Ovary (tissue), 9 donors: ENCODE data around the gene ENOX1. TPM values are rescaled to one million over a fixed set of nuclear protein-coding genes. Genes with fewer than 3 reads are reported as not detected.
A peak's percentile ranks its signal among the peaks of the same experiment; 100 is the strongest.

Experiments
- DNase-seq, 5 donors: peaks; one replicate each; pipeline ENCODE4 v3.0.0-alpha.2; 2019 to 2020
- H3K27ac ChIP-seq, 2 donors: fragments of 200-600 bp; one replicate each; pipeline versions ENCODE4 v1.5.1 to v1.8.0; 2019 to 2022
- H3K27me3 ChIP-seq: fragments of 200-600 bp; one replicate; pipeline ENCODE4 v1.8.0; 2022
- H3K36me3 ChIP-seq: fragments of 200-600 bp; sonication (generic); one replicate; pipeline ENCODE4 v1.5.1; 2019
- H3K4me1 ChIP-seq: one replicate; pipeline ENCODE4 v1.8.1; 2013; ENCODE audit warnings: mild to moderate bottlenecking, moderate library complexity; ENCODE audit not compliant: insufficient read depth
- H3K4me3 ChIP-seq: fragments of 200-600 bp; sonication (generic); one replicate; pipeline ENCODE4 v1.5.1; 2017
- H3K9me3 ChIP-seq, 2 donors: fragments of 200-600 bp in 1 of 2; sonication (generic) in 1 of 2; one replicate each; pipeline versions ENCODE4 v1.5.1 to v1.8.1; 2013 to 2019; ENCODE audit warnings: mild to moderate bottlenecking in 1 of 2, moderate library complexity in 1 of 2
- CTCF ChIP-seq, 3 donors: fragments of 450-650 bp in 2 of 3; fragments of 200-600 bp in 1 of 3; IDR thresholded peaks; one replicate each; pipeline versions ENCODE4 v1.5.1 to v1.8.0; 2016 to 2022; ENCODE audit warnings: antibody characterized with exemption in 3 of 3, mild to moderate bottlenecking in 1 of 3
- EP300 ChIP-seq: sonication (generic); formaldehyde crosslinking; IDR thresholded peaks from one replicate; pipeline ENCODE4 v1.6.1; 2017; ENCODE audit warnings: antibody characterized with exemption
- POLR2A ChIP-seq: fragments of 450-650 bp; IDR thresholded peaks from one replicate; pipeline ENCODE4 v1.6.1; 2017; ENCODE audit warnings: antibody characterized with exemption, mild to moderate bottlenecking, moderate library complexity
- WGBS, 3 donors: extraction: QIAGEN DNeasy Blood & Tissue Kit in 1 of 3; methylation state at CpG; one replicate each; pipeline versions ENCODE4 v1.1.5 to v1.1.7; 2013 to 2017; 5-methylcytosine and 5-hydroxymethylcytosine counted together
- intact Hi-C, 4 donors: fragments of 100-400 bp; cut with DNase I; formaldehyde crosslinking; loops; one replicate each; pipeline versions ENCODE4 v1.11.0 to v1.15.1; 2022 to 2023
- polyA plus RNA-seq, 2 donors: library from polyadenylated mRNA; stranded (reverse); fragments of 200-250 nt in 1 of 2; fragments of 350-450 nt in 1 of 2; fragmentation: Illumina TruSeq in 1 of 2; extraction: RNeasy Lipid Tissue Mini Kit (QIAGEN cat#74804) in 1 of 2; gene quantifications; one replicate each; pipeline ENCODE4 v1.2.3, GENCODE V29; 2013 to 2014
- total RNA-seq, 7 donors: library from RNA; depleted of rRNA in 2 of 7; stranded (reverse); fragments of >200 nt in 2 of 7; fragmentation: NEBNext Ultra II Directional in 3 of 7; extraction: Animal tissue kit (Norgen Biotek cat#: 25700) in 3 of 7; gene quantifications; one replicate each; pipeline versions ENCODE4 v1.1.0 to v1.2.4, GENCODE V29; 2016 to 2023
- donor health status: DM: no; HTN: no; CAD: no; lungs with moderate emphysema.
- donor health status: DM: no; HTN: no; CAD: no.
- donor health status: Bipolar disorder and iron deficiency.
- donor health status: DM: yes; HTN: yes; CAD: no.
- donor health status: DM: no; HTN: no; CAD: no.
- donor health status: DM: yes; HTN: yes; CAD: no.

Gene ENOX1
- total and polyA plus RNA-seq, 9 donors = 3.6 to 17.5 (median 7.8) TPM

GRCh38 chr13:43805681-43806128 is 18.9 kb upstream of the ENOX1 start:
- 91 to 94% (median 93%) methylated on average over 6 of the region's 6 CpGs for WGBS, 3 donors
- Histone ChIP-seq H3K9me3 (no peaks in the 10 kb centered on the region), H3K36me3 (no peaks in the 10 kb centered on the region), H3K4me1 (no peaks in the 10 kb centered on the region), H3K27me3 (no peaks in the 10 kb centered on the region), H3K27ac (no peak overlapping the region), H3K4me3 (no peak overlapping the region)
- intact Hi-C loops = loop anchor here in 2 of 4 donors (5.0 to 10.0 kb wide), 3 partner anchors 69 to 1213 kb away; partner anchors contain the start of genes CCDC122 (in 1 of the 2) and LACC1 (in 1 of the 2)
- TF ChIP-seq CTCF (IDR thresholded peaks at IDR 0.05) (no peak), POLR2A (no peak), EP300 (no peak)
- no peak for DNase-seq

- H3K4me3 ChIP-seq = no peak overlapping the region
- intact Hi-C loops = loop anchor here in 2 of 4 donors (5.0 to 10.0 kb wide), 3 partner anchors 70 to 1213 kb away; partner anchors contain the start of genes CCDC122 (in 1 of the 2) and LACC1 (in 1 of the 2)
These were observed 18.3 kb upstream of the ENOX1 start for GRCh38 chr13:43805071-43805468.

GRCh38 chr13:43804461-43805070 is 17.8 kb upstream of the ENOX1 start:
- Histone ChIP-seq H3K27me3 (no peaks in the 10 kb centered on the region), H3K4me1 (no peaks in the 10 kb centered on the region), H3K27ac (no peak overlapping the region), H3K36me3 (no peaks in the 10 kb centered on the region), H3K4me3 (no peak overlapping the region), H3K9me3 (no peaks in the 10 kb centered on the region)
- DNase-seq = no peak
- TF ChIP-seq CTCF (IDR thresholded peaks at IDR 0.05) (peak; percentile 14 to 79 (median 59)), EP300 (no peak)
- intact Hi-C loops = loop anchor here in 3 of 4 donors (5.0 to 10.0 kb wide), 3 partner anchors 70 to 1212 kb away; partner anchors contain the start of genes CCDC122 (in 1 of the 3) and LACC1 (in 1 of the 3)
- 8 to 15% (median 8%) methylated on average over 5 of the region's 5 CpGs for WGBS, 3 donors

More at GRCh38 chr13:43805071-43805468, 18.3 kb upstream of the ENOX1 start:
- Histone ChIP-seq H3K36me3 (no peaks in the 10 kb centered on the region), H3K9me3 (no peaks in the 10 kb centered on the region), H3K27me3 (no peaks in the 10 kb centered on the region), H3K4me1 (no peaks in the 10 kb centered on the region), H3K27ac (no peak overlapping the region)
- 23 to 44% (median 29%) methylated on average over 3 of the region's 3 CpGs for WGBS, 3 donors
- TF ChIP-seq EP300 = no peak
- TF ChIP-seq CTCF (IDR thresholded peaks at IDR 0.05) = no peak
- TF ChIP-seq POLR2A = no peak
- DNase-seq = no peak

- Histone ChIP-seq H3K27ac (no peak overlapping the region), H3K27me3 (no peaks in the 10 kb centered on the region), H3K36me3 (no peaks in the 10 kb centered on the region), H3K4me1 (no peaks in the 10 kb centered on the region), H3K4me3 (no peak overlapping the region), H3K9me3 (no peaks in the 10 kb centered on the region)
- no peak for TF ChIP-seq CTCF (IDR thresholded peaks at IDR 0.05)
- TF ChIP-seq POLR2A = no peak
- no peak for TF ChIP-seq EP300
- no peak for DNase-seq
- intact Hi-C loops = loop anchor here in 2 of 4 donors (5.0 to 10.0 kb wide), 2 partner anchors 72 to 715 kb away; partner anchors contain the start of genes CCDC122 (in 1 of the 2) and LACC1 (in 1 of the 2)
These were observed 15.7 kb upstream of the ENOX1 start for GRCh38 chr13:43802511-43802910.
